Naive B cell (primary cell): Measurements from ENCODE around the gene HOXB1. TPM values are rescaled to one million over a fixed set of nuclear protein-coding genes. Genes with fewer than 3 reads are reported as not detected.

ENCODE experiments used
- ATAC-seq, 2 donors: fragments of 150-1000 bp; cut with Tn5 transposase; 2 replicates each; pipeline ENCODE4 v1.10.0; 2021; ENCODE audit warnings: low read depth in 2 of 2, mild to moderate bottlenecking in 2 of 2, moderate library complexity in 2 of 2
- DNase-seq: peaks from one replicate; pipeline ENCODE4 v3.0.0; 2022
- H3K27ac Mint-ChIP-seq, 6 donors: one replicate each; pipeline ENCODE4 v1.8.0; 2020 to 2022; ENCODE audit warnings: mild to moderate bottlenecking in 6 of 6, mixed read lengths in 6 of 6, moderate library complexity in 5 of 6, inconsistent platforms in 2 of 6
- H3K27me3 Mint-ChIP-seq, 3 donors: one replicate each; pipeline ENCODE4 v1.8.0; 2021 to 2022; ENCODE audit warnings: mixed read lengths in 3 of 3, mild to moderate bottlenecking in 1 of 3
- H3K36me3 Mint-ChIP-seq, 2 donors: one replicate each; pipeline ENCODE4 v1.8.0; 2020 to 2022; ENCODE audit warnings: mixed read lengths in 2 of 2, inconsistent platforms in 1 of 2, mild to moderate bottlenecking in 1 of 2
- H3K4me1 Mint-ChIP-seq, 3 donors: one replicate each; pipeline ENCODE4 v1.8.0; 2020 to 2022; ENCODE audit warnings: mixed read lengths in 3 of 3, inconsistent platforms in 1 of 3, mild to moderate bottlenecking in 1 of 3, moderate library complexity in 1 of 3
- H3K4me3 Mint-ChIP-seq, 8 donors: one replicate each; pipeline ENCODE4 v1.8.0; 2020 to 2022; ENCODE audit warnings: mild to moderate bottlenecking in 8 of 8, mixed read lengths in 8 of 8, moderate library complexity in 8 of 8, inconsistent platforms in 2 of 8
- H3K9me3 Mint-ChIP-seq, 7 donors: one replicate each; pipeline ENCODE4 v1.8.0; 2020 to 2022; ENCODE audit warnings: mixed read lengths in 7 of 7, mild to moderate bottlenecking in 5 of 7, inconsistent platforms in 2 of 7, moderate library complexity in 1 of 7
- polyA plus RNA-seq, 6 donors: library from polyadenylated mRNA; unstranded; fragments of 300-500 nt; fragmentation: Illumina TruSeq; gene quantifications; one replicate each; pipeline ENCODE4 v1.2.3, GENCODE V29; 2021; ENCODE audit warnings: low read depth in 6 of 6

Gene HOXB1
- polyA plus RNA-seq, 6 donors from 2014 or later: not detected

GRCh38 chr17:48526608-48527546 lies 3.9 kb downstream of the HOXB1 start:
- Mint-ChIP-seq H3K27me3 (peaks cover 49 to 91% (median 78%) of the 10 kb centered on the region in 3 donors), H3K4me1 (peaks cover 0 to 6% (median 0%) of the 10 kb centered on the region in 3 donors), H3K4me3 (peak overlapping the region in 3 of 8 donors; percentile 40 to 50 (median 42)), H3K9me3 (peaks cover 0 to 2% (median 0%) of the 10 kb centered on the region in 7 donors), H3K36me3 (no peaks in the 10 kb centered on the region), H3K27ac (no peak overlapping the region)
- ATAC-seq (peak in 1 of 2 donors; percentile 47), DNase-seq (no peak)

DNA sequence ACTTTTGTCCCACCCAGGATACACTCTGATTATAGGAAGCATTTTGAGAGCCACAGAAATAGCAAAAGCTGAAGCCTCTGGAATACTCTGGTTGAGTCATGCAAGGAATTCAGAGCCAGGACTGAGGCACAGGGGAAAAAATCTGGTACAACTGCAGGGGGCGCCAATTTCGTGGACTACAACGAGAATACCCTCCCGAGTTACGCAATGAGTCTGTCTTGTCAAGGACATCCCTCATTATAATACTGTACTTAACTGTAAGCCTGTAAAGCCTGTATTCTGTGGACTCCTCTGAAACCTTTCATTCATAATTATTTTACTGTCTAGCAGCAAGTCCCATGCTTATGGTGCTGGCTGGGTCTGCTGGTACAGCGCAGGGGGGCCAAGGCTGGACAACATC lies 7.8 kb downstream of the HOXB1 start:
- peaks cover 0 to 4% of the 10 kb centered on the region in 2 donors for H3K36me3 Mint-ChIP-seq
- H3K4me3 Mint-ChIP-seq: peak overlapping the region in 1 of 8 donors; percentile 29
- peaks cover 0 to 6% (median 0%) of the 10 kb centered on the region in 3 donors for H3K4me1 Mint-ChIP-seq
- no peak for ATAC-seq
- DNase-seq: no peak
- H3K27me3 Mint-ChIP-seq: peaks cover 41 to 82% (median 69%) of the 10 kb centered on the region in 3 donors
- H3K9me3 Mint-ChIP-seq: peaks cover 0 to 2% (median 0%) of the 10 kb centered on the region in 7 donors
- no peak overlapping the region for H3K27ac Mint-ChIP-seq

DNA sequence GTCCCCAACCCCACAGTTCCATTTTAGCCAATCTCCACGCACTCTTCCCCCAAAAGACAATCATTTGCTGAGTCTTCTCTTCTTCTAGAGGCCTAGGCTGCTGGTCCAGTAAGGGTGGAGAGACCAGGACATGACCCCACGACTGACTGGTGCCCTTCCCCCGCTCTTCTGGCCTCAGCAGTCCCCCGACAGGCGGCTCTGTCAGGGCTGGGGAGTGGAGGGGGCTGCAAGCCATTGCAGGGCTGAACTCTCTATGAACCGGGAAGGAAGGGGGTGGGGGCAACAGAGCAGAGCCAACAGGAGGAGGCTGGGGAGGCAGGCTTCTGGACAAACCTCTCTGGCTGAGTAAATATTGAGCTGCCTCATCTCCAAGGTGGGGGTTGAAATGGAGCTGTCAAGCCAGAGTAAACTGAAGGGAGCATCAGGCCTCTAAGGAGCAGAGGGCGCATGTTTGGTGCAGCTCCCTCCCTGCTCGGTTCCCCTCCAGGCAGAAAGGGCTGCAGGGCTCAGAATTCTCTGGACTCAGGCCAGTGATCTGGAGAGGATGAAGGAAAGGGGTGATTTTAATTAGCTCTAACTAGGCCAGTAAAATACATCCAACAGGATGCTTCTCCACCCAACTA lies 8.7 kb downstream of the HOXB1 start:
- Mint-ChIP-seq H3K36me3 (peaks cover 0 to 4% of the 10 kb centered on the region in 2 donors), H3K27me3 (peaks cover 47 to 83% (median 77%) of the 10 kb centered on the region in 3 donors), H3K4me1 (peaks cover 6 to 10% (median 7%) of the 10 kb centered on the region in 3 donors), H3K27ac (no peak overlapping the region), H3K9me3 (peaks cover 0 to 2% (median 0%) of the 10 kb centered on the region in 7 donors), H3K4me3 (no peak overlapping the region)
- ATAC-seq: no peak
- no peak for DNase-seq

- Mint-ChIP-seq H3K4me1 (peaks cover 6 to 9% (median 7%) of the 10 kb centered on the region in 3 donors), H3K4me3 (no peak overlapping the region), H3K27me3 (peaks cover 40 to 82% (median 77%) of the 10 kb centered on the region in 3 donors), H3K9me3 (no peaks in the 10 kb centered on the region), H3K36me3 (peaks cover 0 to 4% of the 10 kb centered on the region in 2 donors), H3K27ac (no peak overlapping the region)
- ATAC-seq (no peak), DNase-seq (no peak)
Observed at GRCh38 chr17:48520631-48521079, 10.2 kb downstream of the HOXB1 start.

GRCh38 chr17:48519427-48519826 lies 11.4 kb downstream of the HOXB1 start:
- no peaks in the 10 kb centered on the region for H3K9me3 Mint-ChIP-seq
- ATAC-seq: no peak
- peaks cover 0 to 4% of the 10 kb centered on the region in 2 donors for H3K36me3 Mint-ChIP-seq
- H3K4me3 Mint-ChIP-seq: no peak overlapping the region
- peaks cover 40 to 82% (median 77%) of the 10 kb centered on the region in 3 donors for H3K27me3 Mint-ChIP-seq
- peak overlapping the region in 1 of 6 donors; percentile 83 for H3K27ac Mint-ChIP-seq
- peaks cover 6 to 9% (median 7%) of the 10 kb centered on the region in 3 donors for H3K4me1 Mint-ChIP-seq
- no peak for DNase-seq

GRCh38 chr17:48517478-48517877 lies 13.3 kb downstream of the HOXB1 start:
- no peaks in the 10 kb centered on the region for H3K9me3 Mint-ChIP-seq
- H3K4me3 Mint-ChIP-seq: no peak overlapping the region
- peak overlapping the region in 1 of 6 donors; percentile 34 for H3K27ac Mint-ChIP-seq
- DNase-seq: no peak
- peak; percentile 48 to 63 for ATAC-seq
- peaks cover 31 to 82% (median 75%) of the 10 kb centered on the region in 3 donors for H3K27me3 Mint-ChIP-seq
- H3K4me1 Mint-ChIP-seq: peaks cover 6 to 13% (median 7%) of the 10 kb centered on the region in 3 donors
- peaks cover 0 to 4% of the 10 kb centered on the region in 2 donors for H3K36me3 Mint-ChIP-seq

GRCh38 chr17:48515925-48516900 lies 14.6 kb downstream of the HOXB1 start:
- Mint-ChIP-seq H3K4me1 (peaks cover 6 to 13% (median 7%) of the 10 kb centered on the region in 3 donors), H3K9me3 (no peaks in the 10 kb centered on the region), H3K36me3 (peaks cover 0 to 4% of the 10 kb centered on the region in 2 donors), H3K4me3 (no peak overlapping the region), H3K27ac (no peak overlapping the region), H3K27me3 (peaks cover 27 to 84% (median 73%) of the 10 kb centered on the region in 3 donors)
- ATAC-seq (no peak), DNase-seq (no peak)

DNA sequence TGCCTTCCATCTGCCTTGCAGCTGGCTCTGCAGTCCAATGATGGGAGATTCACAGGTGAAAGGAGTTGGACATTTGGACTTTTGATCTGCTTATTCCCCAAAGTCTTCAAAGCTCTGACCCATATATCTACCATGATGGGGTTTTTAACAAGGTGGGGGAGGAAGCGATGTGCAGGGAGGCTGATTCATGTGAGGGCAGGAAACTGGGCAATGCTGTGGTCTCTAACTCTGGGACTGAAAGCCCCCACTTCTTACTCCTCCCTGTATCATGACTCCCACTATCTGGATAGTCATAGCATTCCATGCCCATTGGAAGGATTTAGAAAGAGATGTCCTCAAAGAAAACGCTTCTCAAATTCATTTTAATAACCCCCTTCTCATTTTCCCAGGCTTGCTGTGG lies 16.3 kb downstream of the HOXB1 start:
- peaks cover 22 to 81% (median 73%) of the 10 kb centered on the region in 3 donors for H3K27me3 Mint-ChIP-seq
- H3K4me1 Mint-ChIP-seq: peaks cover 6 to 13% (median 7%) of the 10 kb centered on the region in 3 donors
- DNase-seq (no peak), ATAC-seq (no peak)
- peak overlapping the region in 1 of 6 donors; percentile 45 for H3K27ac Mint-ChIP-seq
- no peak overlapping the region for H3K4me3 Mint-ChIP-seq
- H3K9me3 Mint-ChIP-seq: no peaks in the 10 kb centered on the region
- no peaks in the 10 kb centered on the region for H3K36me3 Mint-ChIP-seq

- no peak for ATAC-seq
- H3K27ac Mint-ChIP-seq: peak overlapping the region in 1 of 6 donors; percentile 45
- H3K9me3 Mint-ChIP-seq: no peaks in the 10 kb centered on the region
- H3K36me3 Mint-ChIP-seq: no peaks in the 10 kb centered on the region
- peak overlapping the region in 1 of 8 donors; percentile 9 for H3K4me3 Mint-ChIP-seq
- DNase-seq: no peak
- H3K27me3 Mint-ChIP-seq: peaks cover 22 to 84% (median 79%) of the 10 kb centered on the region in 3 donors
- peaks cover 6 to 13% (median 7%) of the 10 kb centered on the region in 3 donors for H3K4me1 Mint-ChIP-seq
Observed at GRCh38 chr17:48513666-48514455, 16.9 kb downstream of the HOXB1 start.

- H3K4me1 Mint-ChIP-seq: peaks cover 6 to 13% (median 7%) of the 10 kb centered on the region in 3 donors
- DNase-seq: no peak
- peak overlapping the region in 1 of 6 donors; percentile 9 for H3K27ac Mint-ChIP-seq
Observed at GRCh38 chr17:48513097-48513496, 17.7 kb downstream of the HOXB1 start.

GRCh38 chr17:48510761-48511604 lies 19.8 kb downstream of the HOXB1 start:
- peaks cover 15 to 73% (median 70%) of the 10 kb centered on the region in 3 donors for H3K27me3 Mint-ChIP-seq
- no peaks in the 10 kb centered on the region for H3K9me3 Mint-ChIP-seq
- H3K27ac Mint-ChIP-seq: no peak overlapping the region
- no peaks in the 10 kb centered on the region for H3K36me3 Mint-ChIP-seq
- no peak for DNase-seq
- H3K4me3 Mint-ChIP-seq: peak overlapping the region in 1 of 8 donors; percentile 21
- no peak for ATAC-seq
- H3K4me1 Mint-ChIP-seq: peaks cover 0 to 4% (median 0%) of the 10 kb centered on the region in 3 donors

More at GRCh38 chr17:48513097-48513496, 17.7 kb downstream of the HOXB1 start:
- no peaks in the 10 kb centered on the region for H3K36me3 Mint-ChIP-seq
- H3K9me3 Mint-ChIP-seq: no peaks in the 10 kb centered on the region
- ATAC-seq: no peak
- H3K4me3 Mint-ChIP-seq: peak overlapping the region in 5 of 8 donors; percentile 40 to 87 (median 79)
- H3K27me3 Mint-ChIP-seq: peaks cover 22 to 89% (median 87%) of the 10 kb centered on the region in 3 donors
